Karpas-422 (cell line): ENCODE measurements around the gene ACAD8. TPM values are rescaled to one million over a fixed set of nuclear protein-coding genes. Genes with fewer than 3 reads are reported as not detected.
"Not testable (repeated sequence)": the region's sequence is repeated elsewhere in the genome, so short reads cannot be mapped to it uniquely, and the experiment has no call there.

Experiments
- DNase-seq: peaks from one replicate; pipeline ENCODE4 v3.0.0-alpha.2; 2015
- H2AFZ ChIP-seq: fragments of 200-600 bp; sonication (generic); 2 replicates; pipeline ENCODE4 v1.6.1; 2014; ENCODE audit warnings: antibody characterized with exemption, low read length, mixed read lengths
- H3K27ac ChIP-seq: fragments of 200-600 bp; sonication (generic); 2 replicates; pipeline ENCODE4 v1.5.1; 2014; ENCODE audit warnings: mild to moderate bottlenecking, low read length, moderate library complexity
- H3K27me3 ChIP-seq: fragments of 200-600 bp; sonication (generic); 2 replicates; pipeline ENCODE4 v1.6.1; 2014; ENCODE audit warnings: low read length, mixed read lengths
- H3K36me3 ChIP-seq: fragments of 200-600 bp; sonication (generic); 2 replicates; pipeline ENCODE4 v1.6.1; 2014; ENCODE audit warnings: low read length, mixed read lengths; ENCODE audit not compliant: insufficient read depth
- H3K4me1 ChIP-seq: fragments of 200-600 bp; sonication (generic); 2 replicates; pipeline ENCODE4 v1.6.1; 2014; ENCODE audit warnings: mild to moderate bottlenecking, low read length, mixed read lengths
- H3K4me2 ChIP-seq: fragments of 200-600 bp; sonication (generic); 2 replicates; pipeline ENCODE4 v1.6.1; 2014; ENCODE audit warnings: low read length, low read depth, mild to moderate bottlenecking; ENCODE audit not compliant: poor library complexity, severe bottlenecking
- H3K4me3 ChIP-seq: fragments of 200-600 bp; sonication (generic); 2 replicates; pipeline ENCODE4 v1.5.1; 2014; ENCODE audit warnings: mild to moderate bottlenecking, antibody characterized with exemption, low read length, mixed read lengths
- H3K79me2 ChIP-seq: fragments of 200-600 bp; sonication (generic); 2 replicates; pipeline ENCODE4 v1.6.1; 2014; ENCODE audit warnings: mild to moderate bottlenecking, low read length, mixed read lengths
- H3K9ac ChIP-seq: fragments of 200-600 bp; sonication (generic); 2 replicates; pipeline ENCODE4 v1.6.0; 2014; ENCODE audit warnings: low read length
- H3K9me2 ChIP-seq: fragments of 200-600 bp; sonication (generic), shearing (Covaris generic); replicated peaks from 2 replicates; pipeline ENCODE4 v1.6.0; 2014; ENCODE audit warnings: mild to moderate bottlenecking, low read length, moderate library complexity; ENCODE audit not compliant: insufficient read depth
- H3K9me3 ChIP-seq: fragments of 300-700, 200-600 bp; sonication (generic); 2 replicates; pipeline ENCODE4 v1.6.1; 2014; ENCODE audit warnings: low read length, mixed read lengths
- H4K20me1 ChIP-seq: fragments of 200-600 bp; sonication (generic); 2 replicates; pipeline ENCODE4 v1.6.1; 2014; ENCODE audit warnings: mild to moderate bottlenecking, antibody characterized with exemption, low read length, low read depth; ENCODE audit not compliant: insufficient read depth
- total RNA-seq: library from RNA; depleted of rRNA; stranded (reverse); fragments of >200 nt; shearing (Covaris generic); gene quantifications from 2 replicates; pipeline ENCODE4 v1.2.3, GENCODE V29; 2014; ENCODE audit warnings: low replicate concordance

Gene ACAD8
- total RNA-seq, 1 experiment from 2014 or later = 9.6 TPM

GRCh38 chr11:134254433-134255183 is 1.2 kb downstream of the ACAD8 start:
- no peak overlapping the region for H3K27ac ChIP-seq
- no peaks in the 10 kb centered on the region for H3K27me3 ChIP-seq
- no peak for DNase-seq
- H3K9me3 ChIP-seq = no peaks in the 10 kb centered on the region
- peak overlapping the region; percentile 78; the same call in 1 of the 2 replicates for H3K9ac ChIP-seq
- H3K79me2 ChIP-seq = peaks cover 7% of the 10 kb centered on the region; the same call in 1 of the 2 replicates
- H4K20me1 ChIP-seq = no peaks in the 10 kb centered on the region
- no peaks in the 10 kb centered on the region for H3K9me2 ChIP-seq
- no peak overlapping the region for H2AFZ ChIP-seq
- H3K4me3 ChIP-seq = peak overlapping the region; percentile 71
- H3K36me3 ChIP-seq = no peaks in the 10 kb centered on the region
- H3K4me2 ChIP-seq = peak overlapping the region; percentile 83
- peaks cover 19% of the 10 kb centered on the region for H3K4me1 ChIP-seq

GRCh38 chr11:134255184-134255561 is 1.8 kb downstream of the ACAD8 start:
- H3K4me2 ChIP-seq = not testable (repeated sequence)

GRCh38 chr11:134257101-134257500 is 3.7 kb downstream of the ACAD8 start:
- Histone ChIP-seq H3K9me2 (no peaks in the 10 kb centered on the region), H3K4me1 (peaks cover 12% of the 10 kb centered on the region), H3K27me3 (no peaks in the 10 kb centered on the region), H3K27ac (no peak overlapping the region), H3K9ac (no peak overlapping the region), H3K4me3 (no peak overlapping the region), H3K4me2 (no peak overlapping the region), H3K79me2 (peaks cover 4% of the 10 kb centered on the region; the same call in 1 of the 2 replicates), H3K9me3 (no peaks in the 10 kb centered on the region), H4K20me1 (no peaks in the 10 kb centered on the region), H3K36me3 (no peaks in the 10 kb centered on the region), H2AFZ (no peak overlapping the region)
- DNase-seq = no peak

More at GRCh38 chr11:134255184-134255561, 1.8 kb downstream of the ACAD8 start:
- H3K36me3 ChIP-seq, H3K4me3 ChIP-seq, H3K9ac ChIP-seq, DNase-seq, H3K9me3 ChIP-seq, H3K27me3 ChIP-seq, H2AFZ ChIP-seq, H3K79me2 ChIP-seq, H3K9me2 ChIP-seq, H3K27ac ChIP-seq, H4K20me1 ChIP-seq: not testable (repeated sequence)
- peaks cover 19% of the 10 kb centered on the region for H3K4me1 ChIP-seq

- Histone ChIP-seq H3K27me3 (no peaks in the 10 kb centered on the region), H3K4me2 (no peak overlapping the region), H2AFZ (no peak overlapping the region), H3K79me2 (no peaks in the 10 kb centered on the region; the same call in 1 of the 2 replicates), H4K20me1 (no peaks in the 10 kb centered on the region), H3K27ac (no peak overlapping the region), H3K36me3 (no peaks in the 10 kb centered on the region), H3K9me2 (no peaks in the 10 kb centered on the region), H3K9me3 (no peaks in the 10 kb centered on the region), H3K4me3 (no peak overlapping the region), H3K9ac (no peak overlapping the region), H3K4me1 (peaks cover 8% of the 10 kb centered on the region)
- DNase-seq = no peak
These were observed 5.2 kb downstream of the ACAD8 start for GRCh38 chr11:134258577-134258976.

- DNase-seq = no peak
- H3K36me3 ChIP-seq = no peaks in the 10 kb centered on the region
- H4K20me1 ChIP-seq = no peaks in the 10 kb centered on the region
- no peak overlapping the region for H2AFZ ChIP-seq
- H3K9me2 ChIP-seq = no peaks in the 10 kb centered on the region
- no peak overlapping the region for H3K4me3 ChIP-seq
- H3K79me2 ChIP-seq = no peaks in the 10 kb centered on the region
- H3K27ac ChIP-seq = no peak overlapping the region
- H3K4me1 ChIP-seq = no peaks in the 10 kb centered on the region
- H3K27me3 ChIP-seq = no peaks in the 10 kb centered on the region
- H3K9me3 ChIP-seq = no peaks in the 10 kb centered on the region
- H3K4me2 ChIP-seq = no peak overlapping the region
- no peak overlapping the region for H3K9ac ChIP-seq
These were observed 7.1 kb downstream of the ACAD8 start for GRCh38 chr11:134260503-134260902.

- H3K27ac ChIP-seq = no peak overlapping the region
- no peak for DNase-seq
- no peak overlapping the region for H2AFZ ChIP-seq
- H3K9me2 ChIP-seq = no peaks in the 10 kb centered on the region
- H4K20me1 ChIP-seq = no peaks in the 10 kb centered on the region
- no peak overlapping the region for H3K4me3 ChIP-seq
- H3K36me3 ChIP-seq = no peaks in the 10 kb centered on the region
- H3K9ac ChIP-seq = no peak overlapping the region
- no peak overlapping the region for H3K4me2 ChIP-seq
- H3K4me1 ChIP-seq = no peaks in the 10 kb centered on the region
- no peaks in the 10 kb centered on the region for H3K79me2 ChIP-seq
- no peaks in the 10 kb centered on the region for H3K9me3 ChIP-seq
- no peaks in the 10 kb centered on the region for H3K27me3 ChIP-seq
These were observed 7.6 kb downstream of the ACAD8 start for GRCh38 chr11:134260983-134261382.

- DNase-seq = peak; percentile 52
- no peaks in the 10 kb centered on the region for H3K36me3 ChIP-seq
- H3K27ac ChIP-seq = no peak overlapping the region
These were observed 8.5 kb downstream of the ACAD8 start for GRCh38 chr11:134261626-134262488.

More at GRCh38 chr11:134261626-134262488, 8.5 kb downstream of the ACAD8 start:
- no peaks in the 10 kb centered on the region for H3K4me1 ChIP-seq
- H3K4me2 ChIP-seq = no peak overlapping the region
- no peak overlapping the region for H2AFZ ChIP-seq
- H3K9ac ChIP-seq = no peak overlapping the region
- no peaks in the 10 kb centered on the region for H3K27me3 ChIP-seq
- no peaks in the 10 kb centered on the region for H3K79me2 ChIP-seq
- no peak overlapping the region for H3K4me3 ChIP-seq
- no peaks in the 10 kb centered on the region for H3K9me3 ChIP-seq
- no peaks in the 10 kb centered on the region for H3K9me2 ChIP-seq
- no peaks in the 10 kb centered on the region for H4K20me1 ChIP-seq
